Measurements from ENCODE around the gene TRPC4AP.

TRPC4AP gene

GRCh38 chr20:34955231-34956040 lies 137.2 kb downstream of the TRPC4AP start, which contains the start of the genes GSS and MYH7B:
TSS of gene GSS (minus strand) at chr20:34955806. CDS start at chr20:34951852, 3,954 bp downstream.
TSS of gene MYH7B (plus strand) at chr20:34955868. CDS start at chr20:34978006, 22,138 bp downstream.
- H3K4me3 ChIP-seq (ENCODE audit: low read depth, low read length): peak within 1 kb of the TSS; percentile 80
- peak; percentile 44 for TF ChIP-seq CTCF (IDR thresholded peaks at IDR 0.05; ENCODE audit: low read depth, low read length, missing control alignments)
- DNase-seq (ENCODE audit: low read depth): peak; percentile 76

- TF ChIP-seq CTCF (IDR thresholded peaks at IDR 0.05; ENCODE audit: low read depth, low read length, missing control alignments): no peak
- no peak for DNase-seq (ENCODE audit: low read depth)
- peak overlapping the region; percentile 80 for H3K4me3 ChIP-seq (ENCODE audit: low read depth, low read length)
These were observed 137.7 kb downstream of the TRPC4AP start for GRCh38 chr20:34954904-34955230.

- no peak for TF ChIP-seq CTCF (IDR thresholded peaks at IDR 0.05; ENCODE audit: low read depth, low read length, missing control alignments)
- no peak for DNase-seq (ENCODE audit: low read depth)
- H3K4me3 ChIP-seq (ENCODE audit: low read depth, low read length): no peak overlapping the region
These were observed 138.6 kb downstream of the TRPC4AP start for GRCh38 chr20:34953960-34954359.

- no peak for TF ChIP-seq CTCF (IDR thresholded peaks at IDR 0.05; ENCODE audit: low read depth, low read length, missing control alignments)
- no peak overlapping the region for H3K4me3 ChIP-seq (ENCODE audit: low read depth, low read length)
- no peak for DNase-seq (ENCODE audit: low read depth)
These were observed 139.9 kb downstream of the TRPC4AP start for GRCh38 chr20:34952671-34953070.

Measured in GM12864 (cell line).